Caco-2 (cell line): Measurements from ENCODE around the gene LRRC8E. TPM values are rescaled to one million over a fixed set of nuclear protein-coding genes. Genes with fewer than 3 reads are reported as not detected.

Source experiments
- BruUV-seq: library from RNA; stranded (reverse); fragments of 400-500 nt; replicated peaks from 2 replicates; lab custom pipeline; 2021; lab: Mats Ljungman, UMichigan
- CTCF ChIA-PET: fragments of 300-600 bp; sonication (Branson Sonifier 250); formaldehyde crosslinking; loops from one replicate; lab custom pipeline; 2022; ENCODE audit warnings: antibody characterized with exemption; lab: Charles Lee
- POLR2A ChIA-PET: fragments of 300-600 bp; sonication (Branson Sonifier 250); formaldehyde crosslinking; loops from one replicate; lab custom pipeline; 2022; ENCODE audit warnings: antibody characterized with exemption; lab: Charles Lee
- DNase-seq, 2 experiments: peaks; one replicate each; pipeline versions ENCODE4 v3.0.0 to v3.0.0-alpha.2; 2020 to 2022
- H3K27me3 ChIP-seq: replicated peaks from 2 replicates; pipeline ENCODE4 v1.6.0; 2011; ENCODE audit warnings: low read length; ENCODE audit not compliant: control insufficient read depth, insufficient read depth
- H3K36me3 ChIP-seq: 2 replicates; pipeline ENCODE4 v1.5.1; 2011; ENCODE audit warnings: low read length; ENCODE audit not compliant: control insufficient read depth, insufficient read depth
- H3K4me1 ChIP-seq: fragments of 250-450 bp; sonication (Bioruptor Pico); 2 replicates; pipeline ENCODE4 v1.5.1; 2020; ENCODE audit warnings: mild to moderate bottlenecking
- H3K4me3 ChIP-seq: 2 replicates; pipeline ENCODE4 v1.5.1; 2011; ENCODE audit warnings: low read depth, mild to moderate bottlenecking, control low read depth, low read length
- H3K9me3 ChIP-seq: fragments of 250-450 bp; sonication (Bioruptor Pico); 2 replicates; pipeline ENCODE4 v1.5.1; 2020; ENCODE audit warnings: mild to moderate bottlenecking, moderate library complexity
- H3K27ac Mint-ChIP-seq: one replicate; pipeline ENCODE4 v1.8.0; 2022; ENCODE audit warnings: mixed read lengths; ENCODE audit not compliant: unreplicated experiment
- H3K27me3 Mint-ChIP-seq: one replicate; pipeline ENCODE4 v1.8.0; 2022; ENCODE audit warnings: mixed read lengths; ENCODE audit not compliant: insufficient read depth, unreplicated experiment
- H3K36me3 Mint-ChIP-seq: one replicate; pipeline ENCODE4 v1.8.0; 2022; ENCODE audit warnings: mild to moderate bottlenecking, mixed read lengths; ENCODE audit not compliant: insufficient read depth, unreplicated experiment
- H3K4me1 Mint-ChIP-seq: one replicate; pipeline ENCODE4 v1.8.0; 2022; ENCODE audit warnings: low read depth, mixed read lengths; ENCODE audit not compliant: unreplicated experiment
- H3K4me3 Mint-ChIP-seq: one replicate; pipeline ENCODE4 v1.8.0; 2022; ENCODE audit warnings: mild to moderate bottlenecking, moderate library complexity, mixed read lengths; ENCODE audit not compliant: unreplicated experiment
- H3K9me3 Mint-ChIP-seq: one replicate; pipeline ENCODE4 v1.8.0; 2022; ENCODE audit warnings: mixed read lengths; ENCODE audit not compliant: unreplicated experiment
- CTCF ChIP-seq, 2 experiments: fragments of 200-600 bp in 1 of 2; IDR thresholded peaks; 1 replicate in 1 of 2; 2 replicates in 1 of 2; pipeline versions ENCODE4 v1.5.1 to v1.8.0; 2011 to 2022; ENCODE audit warnings: antibody characterized with exemption in 1 of 2, control low read depth in 1 of 2, inconsistent platforms in 1 of 2, low read depth in 1 of 2, low read length in 1 of 2, mild to moderate bottlenecking in 1 of 2, moderate library complexity in 1 of 2; ENCODE audit not compliant: insufficient read depth in 1 of 2, severe bottlenecking in 1 of 2, unreplicated experiment in 1 of 2
- intact Hi-C: fragments of 100-400 bp; cut with micrococcal nuclease; formaldehyde crosslinking; loops from one replicate; pipeline ENCODE4 v1.10.0; 2022; ENCODE audit not compliant: unreplicated experiment
- total RNA-seq: library from RNA; stranded (reverse); gene quantifications from 2 replicates; pipeline ENCODE4 v1.2.3, GENCODE V29; 2022

LRRC8E gene
- total RNA-seq, 1 experiment from 2014 or later: 6.7 TPM

DNA sequence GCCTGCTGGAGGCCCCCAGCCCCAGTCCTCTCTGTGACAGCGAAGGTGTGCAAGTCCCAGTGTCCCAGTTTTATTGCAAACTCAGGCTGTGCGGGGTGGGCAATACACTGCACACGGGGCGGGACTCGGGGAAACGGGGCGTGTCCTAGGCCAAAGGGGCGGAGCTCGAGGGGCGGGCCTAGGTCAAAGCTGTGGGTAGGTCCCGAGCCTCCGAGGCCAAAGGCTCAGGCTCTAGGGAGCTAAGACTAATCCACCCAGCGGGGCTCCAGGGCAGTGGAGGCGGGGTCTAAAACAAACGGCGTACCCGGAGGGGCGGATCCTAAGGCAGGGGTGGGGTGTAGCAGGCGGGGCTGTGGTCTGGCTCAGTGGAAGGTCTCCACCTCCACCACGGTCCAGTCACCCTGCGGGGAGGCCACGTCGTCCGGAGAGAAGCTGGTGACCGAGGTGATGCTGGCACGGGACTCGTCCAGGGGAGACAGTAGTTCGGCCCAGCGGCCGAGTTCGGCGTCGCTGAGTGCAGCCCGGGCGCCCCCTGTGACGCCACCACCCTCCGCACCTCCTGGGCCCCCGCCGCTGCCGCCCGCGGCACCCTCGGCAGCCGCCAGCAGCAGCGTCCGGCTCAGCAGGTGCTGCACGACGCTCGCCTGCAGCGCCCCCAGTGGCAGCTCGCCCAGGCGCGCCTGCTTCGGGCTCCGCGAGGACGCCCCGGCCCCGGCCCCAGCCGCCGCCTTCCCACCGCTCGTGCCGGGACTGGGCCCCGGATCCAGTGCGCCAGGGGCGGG, 19.4 kb upstream of the LRRC8E start:
- H3K4me3 Mint-ChIP-seq: peak overlapping the region; percentile 87
- H3K4me1 Mint-ChIP-seq: peaks cover 9% of the 10 kb centered on the region
- ChIA-PET CTCF (interaction anchor here (0.6 to 2.2 kb wide), 19 partner anchors 11 to 544 kb away, joined by 3 to 50 read pairs (median 6); partner anchors contain the start of genes LRRC8E, MAP2K7, PET100 and SNAPC2), POLR2A (interaction anchor here (0.6 to 2.2 kb wide), 7 partner anchors 20 to 769 kb away, joined by 3 to 21 read pairs (median 15); partner anchors contain the start of genes LRRC8E, MAP2K7, SNAPC2 and TIMM44)
- TF ChIP-seq CTCF (IDR thresholded peaks at IDR 0.05; ENCODE audit: insufficient read depth in 1 of 2, low read depth in 1 of 2, low read length in 1 of 2, severe bottlenecking in 1 of 2, unreplicated experiment in 1 of 2): peak; percentile 53 to 71
- H3K36me3 Mint-ChIP-seq: peaks cover 19% of the 10 kb centered on the region
- H3K36me3 ChIP-seq: no peaks in the 10 kb centered on the region
- peak; percentile 92 to 94 for DNase-seq
- H3K4me3 ChIP-seq: peak overlapping the region; percentile 77
- no peaks in the 10 kb centered on the region for H3K9me3 Mint-ChIP-seq
- H3K9me3 ChIP-seq: no peaks in the 10 kb centered on the region
- peak overlapping the region; percentile 89 for H3K27ac Mint-ChIP-seq
- intact Hi-C loops: loop anchor here (1.0 to 2.0 kb wide), 2 partner anchors 34 to 51 kb away; partner anchors contain the start of genes MAP2K7 and SNAPC2
- no peaks in the 10 kb centered on the region for H3K27me3 Mint-ChIP-seq
- no peaks in the 10 kb centered on the region; the same call in 1 of the 2 replicates for H3K27me3 ChIP-seq
- BruUV-seq: no TSS peak
- peaks cover 7% of the 10 kb centered on the region for H3K4me1 ChIP-seq

DNA sequence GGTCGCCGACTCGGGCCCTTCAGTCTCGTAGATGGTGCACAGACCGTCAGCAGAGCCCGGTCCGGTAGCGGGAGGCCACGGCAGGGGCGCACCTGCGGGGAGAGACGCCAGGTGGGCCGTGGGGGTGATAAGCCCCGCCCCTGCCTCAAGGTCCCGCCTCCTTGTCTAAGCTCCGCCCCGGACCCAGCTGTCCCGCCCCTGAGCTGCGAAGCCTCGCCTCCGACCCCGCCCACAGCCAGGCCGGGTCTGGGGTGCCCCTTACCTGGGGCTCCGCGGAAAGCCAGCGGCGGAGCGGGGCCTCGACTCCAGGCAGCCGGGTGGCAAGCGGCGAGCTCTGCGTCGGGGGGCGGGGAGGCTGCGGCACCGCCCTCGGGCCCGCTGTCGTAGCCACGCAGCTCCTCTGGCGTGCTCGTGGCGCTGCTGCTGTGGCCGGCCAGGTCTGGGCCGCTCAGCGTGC, 18.8 kb upstream of the LRRC8E start:
- BruUV-seq: no TSS peak
- no peaks in the 10 kb centered on the region for H3K36me3 ChIP-seq
- no peaks in the 10 kb centered on the region for H3K9me3 ChIP-seq
- CTCF ChIA-PET: interaction anchor here (0.5 to 2.2 kb wide), 17 partner anchors 10 to 1026 kb away, joined by 3 to 50 read pairs (median 8); partner anchors contain the start of genes LRRC8E, MAP2K7, SNAPC2 and TIMM44
- H3K4me3 ChIP-seq: peak overlapping the region; percentile 77
- DNase-seq: peak; percentile 81 to 91
- Mint-ChIP-seq H3K4me1 (peaks cover 9% of the 10 kb centered on the region), H3K27me3 (no peaks in the 10 kb centered on the region), H3K9me3 (no peaks in the 10 kb centered on the region), H3K27ac (peak overlapping the region; percentile 89), H3K36me3 (peaks cover 19% of the 10 kb centered on the region), H3K4me3 (peak overlapping the region; percentile 87)
- no peak for TF ChIP-seq CTCF (IDR thresholded peaks at IDR 0.05; ENCODE audit: insufficient read depth in 1 of 2, low read depth in 1 of 2, low read length in 1 of 2, severe bottlenecking in 1 of 2, unreplicated experiment in 1 of 2)
- peaks cover 7% of the 10 kb centered on the region for H3K4me1 ChIP-seq
- intact Hi-C loops: loop anchor here (1.0 to 2.0 kb wide), 2 partner anchors 33 to 51 kb away; partner anchors contain the start of genes MAP2K7 and SNAPC2
- no peaks in the 10 kb centered on the region; the same call in 1 of the 2 replicates for H3K27me3 ChIP-seq
- POLR2A ChIA-PET: interaction anchor here (0.5 to 2.2 kb wide), 6 partner anchors 19 to 74 kb away, joined by 4 to 20 read pairs (median 14); partner anchors contain the start of genes LRRC8E, MAP2K7, SNAPC2 and TIMM44
